Spleen (tissue), 11 donors: ENCODE results near the gene ADAM10. TPM values are rescaled to one million over a fixed set of nuclear protein-coding genes. Genes with fewer than 3 reads are reported as not detected.
"Not testable (repeated sequence)": the region's sequence is repeated elsewhere in the genome, so short reads cannot be mapped to it uniquely, and the experiment has no call there.

Experiments used
- DNase-seq: peaks from one replicate; pipeline ENCODE4 v3.0.0-alpha.2; 2020
- H3K27ac ChIP-seq, 8 donors: fragments of 200-600 bp; sonication (generic) in 7 of 8; 1 replicate in 4 of 8; 2 replicates in 4 of 8; pipeline versions ENCODE4 v1.5.0 to v1.8.0; 2016 to 2021; ENCODE audit warnings: inconsistent platforms in 4 of 8, mild to moderate bottlenecking in 4 of 8, moderate library complexity in 1 of 8
- H3K27me3 ChIP-seq, 7 donors: fragments of 200-600 bp; sonication (generic) in 6 of 7; replicated peaks in 1 of 7; 1 replicate in 4 of 7; 2 replicates in 3 of 7; pipeline versions ENCODE4 v1.5.0 to v1.8.0; 2016 to 2021; ENCODE audit warnings: inconsistent platforms in 3 of 7, mild to moderate bottlenecking in 1 of 7
- H3K36me3 ChIP-seq, 6 donors: fragments of 200-600 bp; sonication (generic) in 5 of 6; 1 replicate in 4 of 6; 2 replicates in 2 of 6; pipeline versions ENCODE4 v1.5.0 to v1.8.0; 2016 to 2021; ENCODE audit warnings: inconsistent platforms in 2 of 6
- H3K4me1 ChIP-seq, 6 donors: fragments of 200-600 bp; sonication (generic) in 5 of 6; 1 replicate in 3 of 6; 2 replicates in 3 of 6; pipeline versions ENCODE4 v1.5.0 to v1.8.0; 2016 to 2021; ENCODE audit warnings: inconsistent platforms in 3 of 6
- H3K4me3 ChIP-seq, 8 donors: fragments of 200-600 bp; sonication (generic) in 7 of 8; 1 replicate in 4 of 8; 2 replicates in 4 of 8; pipeline versions ENCODE4 v1.5.0 to v1.8.0; 2016 to 2021; ENCODE audit warnings: inconsistent platforms in 4 of 8, mild to moderate bottlenecking in 4 of 8, moderate library complexity in 2 of 8
- H3K9me3 ChIP-seq, 8 donors: fragments of 200-600 bp; sonication (generic) in 7 of 8; 1 replicate in 4 of 8; 2 replicates in 4 of 8; pipeline versions ENCODE4 v1.5.0 to v1.8.0; 2016 to 2021; ENCODE audit warnings: inconsistent platforms in 4 of 8
- POLR2A ChIP-seq, 3 donors: fragments of 450-650 bp; IDR thresholded peaks; one replicate each; pipeline ENCODE4 v1.5.1; 2017; ENCODE audit warnings: antibody characterized with exemption in 3 of 3, mild to moderate bottlenecking in 1 of 3
- POLR2AphosphoS5 ChIP-seq, 3 donors: sonication (generic); formaldehyde crosslinking; IDR thresholded peaks; one replicate each; pipeline ENCODE4 v1.5.1; 2017; ENCODE audit warnings: antibody characterized with exemption in 3 of 3
- WGBS, 5 donors: extraction: QIAGEN DNeasy Blood & Tissue Kit in 3 of 5; methylation state at CpG; one replicate each; pipeline versions ENCODE4 v1.1.5 to v1.1.7; 2013 to 2018; 5-methylcytosine and 5-hydroxymethylcytosine counted together
- intact Hi-C: fragments of 100-400 bp; cut with DNase I; formaldehyde crosslinking; loops from one replicate; pipeline ENCODE4 v1.15.0; 2023; ENCODE audit warnings: low total_unique reads
- polyA plus RNA-seq, 3 donors: library from polyadenylated mRNA; stranded (reverse); fragments of 200-250 nt; gene quantifications; one replicate each; pipeline ENCODE4 v1.2.1, GENCODE V29; 2013
- total RNA-seq, 7 donors: library from RNA; depleted of rRNA in 3 of 7; stranded (reverse); fragments of >200 nt in 3 of 7; fragmentation: NEBNext Ultra II Directional in 4 of 7; extraction: Animal tissue kit (Norgen Biotek cat#: 25700) in 4 of 7; gene quantifications; one replicate each; pipeline versions ENCODE4 v1.1.0 to v1.2.1, GENCODE V29; 2016 to 2021
- TF ChIP-seq, protein P1 (sequence below), 11 experiments: fragments of 200-600 bp in 7 of 11; fragments of 450-650 bp in 4 of 11; sonication (generic) in 4 of 11; IDR thresholded peaks in 8 of 11; conservative IDR thresholded peaks in 3 of 11; 1 replicate in 7 of 11; 2 replicates in 4 of 11; pipeline versions ENCODE4 v1.4.0 to v1.8.0; 2016 to 2021; ENCODE audit warnings: antibody characterized with exemption in 11 of 11, inconsistent platforms in 4 of 11, mild to moderate bottlenecking in 1 of 11
- donor health status: healthy with polysubstance abuse.
- donor health status: DM: no; HTN: no; CAD: no; lungs with moderate emphysema.
- donor health status: DM: no; HTN: no; CAD: no.
- donor health status: Bipolar disorder and iron deficiency.
- donor health status: healthy.
- donor health status: DM: no; HTN: no; CAD: no.
- donor health status: DM: yes; HTN: yes; CAD: no.

Gene ADAM10
- total and polyA plus RNA-seq, 10 donors: 7.6 to 205 (median 123) TPM

GRCh38 chr15:58770857-58771620 lies 21.5 kb upstream of the ADAM10 start, which contains the start of gene MINDY2:
TSS of gene MINDY2 (plus strand) at chr15:58771302. CDS start at chr15:58771396, 94 bp downstream.
- H3K9me3 ChIP-seq: no peaks in the 10 kb centered on the region
- intact Hi-C loops: loop anchor here (10.0 kb wide), 1 partner anchor 164 kb away; the partner anchor contains the start of gene SLTM
- H3K27ac ChIP-seq: peak within 1 kb of the TSS; percentile 92 to 99 (median 98)
- WGBS, 5 donors: 0 to 1% (median 0%) methylated on average over 28 to 75 of the region's 75 CpGs
- H3K4me3 ChIP-seq: peak within 1 kb of the TSS; percentile 75 to 99 (median 86)
- TF ChIP-seq POLR2A (IDR thresholded peaks at IDR 0.05) (peak in 2 of 3 donors; percentile 77 to 89), POLR2AphosphoS5 (IDR thresholded peaks at IDR 0.05) (peak; percentile 95 to 99 (median 98))
- TF ChIP-seq, protein P1, sequence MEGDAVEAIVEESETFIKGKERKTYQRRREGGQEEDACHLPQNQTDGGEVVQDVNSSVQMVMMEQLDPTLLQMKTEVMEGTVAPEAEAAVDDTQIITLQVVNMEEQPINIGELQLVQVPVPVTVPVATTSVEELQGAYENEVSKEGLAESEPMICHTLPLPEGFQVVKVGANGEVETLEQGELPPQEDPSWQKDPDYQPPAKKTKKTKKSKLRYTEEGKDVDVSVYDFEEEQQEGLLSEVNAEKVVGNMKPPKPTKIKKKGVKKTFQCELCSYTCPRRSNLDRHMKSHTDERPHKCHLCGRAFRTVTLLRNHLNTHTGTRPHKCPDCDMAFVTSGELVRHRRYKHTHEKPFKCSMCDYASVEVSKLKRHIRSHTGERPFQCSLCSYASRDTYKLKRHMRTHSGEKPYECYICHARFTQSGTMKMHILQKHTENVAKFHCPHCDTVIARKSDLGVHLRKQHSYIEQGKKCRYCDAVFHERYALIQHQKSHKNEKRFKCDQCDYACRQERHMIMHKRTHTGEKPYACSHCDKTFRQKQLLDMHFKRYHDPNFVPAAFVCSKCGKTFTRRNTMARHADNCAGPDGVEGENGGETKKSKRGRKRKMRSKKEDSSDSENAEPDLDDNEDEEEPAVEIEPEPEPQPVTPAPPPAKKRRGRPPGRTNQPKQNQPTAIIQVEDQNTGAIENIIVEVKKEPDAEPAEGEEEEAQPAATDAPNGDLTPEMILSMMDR (IDR thresholded peaks at IDR 0.05 in 8 of 11, conservative IDR thresholded peaks at IDR 0.05 in 3 of 11): peak in 9 of 11 experiments; percentile 26 to 70 (median 61)
- H3K4me1 ChIP-seq: peaks cover 33 to 56% (median 48%) of the 10 kb centered on the region in 6 donors
- no peaks in the 10 kb centered on the region for H3K36me3 ChIP-seq
- DNase-seq: peak; percentile 100
- no peaks in the 10 kb centered on the region for H3K27me3 ChIP-seq

- no peaks in the 10 kb centered on the region for H3K27me3 ChIP-seq
- TF ChIP-seq, protein P1 (IDR thresholded peaks at IDR 0.05 in 8 of 11, conservative IDR thresholded peaks at IDR 0.05 in 3 of 11): peak in 4 of 11 experiments; percentile 5 to 14 (median 7)
- TF ChIP-seq POLR2AphosphoS5 (IDR thresholded peaks at IDR 0.05): no peak
- no peaks in the 10 kb centered on the region for H3K36me3 ChIP-seq
- 2 to 5% (median 2%) methylated on average over 9 of the region's 9 CpGs for WGBS, 5 donors
- H3K4me3 ChIP-seq: peak overlapping the region; percentile 29 to 99 (median 82)
- peak overlapping the region; percentile 74 to 99 (median 97) for H3K27ac ChIP-seq
- intact Hi-C loops: loop anchor here (10.0 kb wide), 1 partner anchor 164 kb away; the partner anchor contains the start of gene SLTM
- peaks cover 32 to 50% (median 45%) of the 10 kb centered on the region in 6 donors for H3K4me1 ChIP-seq
- H3K9me3 ChIP-seq: peaks cover 0 to under 1% (median 0%) of the 10 kb centered on the region in 8 donors
- DNase-seq: no peak
These were observed 21.0 kb upstream of the ADAM10 start for GRCh38 chr15:58770519-58770856.

DNA sequence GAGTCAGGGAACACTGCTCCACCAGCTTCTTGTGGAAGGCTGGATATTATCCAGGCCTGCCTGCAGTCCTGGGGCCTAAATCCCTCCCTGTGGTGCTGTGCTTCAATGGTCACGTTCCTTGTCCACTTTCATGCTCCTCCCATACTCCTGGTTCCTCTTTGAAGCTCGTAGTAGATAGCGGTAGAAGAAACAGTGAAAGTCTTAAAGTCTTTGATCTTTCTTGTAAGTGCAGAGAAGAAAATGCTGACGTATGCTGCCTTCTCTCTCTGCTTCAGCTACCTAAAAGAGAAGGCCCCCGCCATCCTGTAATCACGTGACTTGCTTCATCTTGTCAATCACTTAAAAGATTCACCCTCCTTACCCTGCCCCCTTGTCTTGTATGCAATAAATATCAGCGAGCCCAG lies 19.1 kb upstream of the ADAM10 start:
- DNase-seq, intact Hi-C loops, H3K4me3 ChIP-seq, H3K27ac ChIP-seq, H3K27me3 ChIP-seq, H3K36me3 ChIP-seq: not testable (repeated sequence)
- Histone ChIP-seq H3K4me1 (peaks cover 20 to 31% (median 28%) of the 10 kb centered on the region in 6 donors), H3K9me3 (peaks cover 0 to 20% (median 15%) of the 10 kb centered on the region in 8 donors)
- 76 to 89% (median 88%) methylated on average over 7 of the region's 7 CpGs for WGBS, 5 donors

DNA sequence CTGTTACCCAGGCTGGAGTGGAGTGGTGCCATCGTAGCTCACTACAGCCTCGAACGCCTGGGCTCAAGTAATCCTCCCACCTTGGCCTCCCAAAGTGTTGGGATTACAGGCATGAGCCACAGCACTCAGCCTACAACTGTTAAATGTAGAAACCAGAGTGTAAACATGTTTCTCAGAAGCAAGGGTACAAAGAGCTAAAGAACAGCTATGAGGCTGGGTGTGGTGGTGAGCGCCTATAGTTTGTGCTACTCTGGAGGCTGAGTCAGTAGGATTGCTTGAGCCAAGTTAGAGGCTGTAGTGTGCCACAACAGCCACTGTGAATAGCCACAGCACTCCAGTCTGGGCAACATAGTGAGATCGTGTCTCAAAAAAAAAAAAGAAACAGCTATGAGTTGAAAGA lies 16.8 kb upstream of the ADAM10 start:
- H3K9me3 ChIP-seq: peaks cover 0 to 20% (median 15%) of the 10 kb centered on the region in 8 donors
- H3K27ac ChIP-seq: no peak overlapping the region
- H3K4me1 ChIP-seq: peaks cover 5 to 13% (median 10%) of the 10 kb centered on the region in 6 donors
- H3K27me3 ChIP-seq: no peaks in the 10 kb centered on the region
- TF ChIP-seq, protein P1 (IDR thresholded peaks at IDR 0.05 in 8 of 11, conservative IDR thresholded peaks at IDR 0.05 in 3 of 11): no peak
- TF ChIP-seq POLR2A (IDR thresholded peaks at IDR 0.05) (no peak), POLR2AphosphoS5 (IDR thresholded peaks at IDR 0.05) (no peak)
- intact Hi-C loops: no loop called here
- 93 to 97% (median 95%) methylated on average over 5 of the region's 5 CpGs for WGBS, 5 donors
- DNase-seq: no peak
- H3K36me3 ChIP-seq: no peaks in the 10 kb centered on the region
- H3K4me3 ChIP-seq: no peak overlapping the region
